Smooth muscle cell (in vitro differentiated cells): ENCODE data around the gene INPP5A. TPM values are rescaled to one million over a fixed set of nuclear protein-coding genes. Genes with fewer than 3 reads are reported as not detected.
A peak's percentile ranks its signal among the peaks of the same experiment; 100 is the strongest.

Experiments
- DNase-seq: peaks from one replicate; lab custom pipeline; 2025; ENCODE audit not compliant: unreplicated experiment; lab: John Stamatoyannopoulos, UW
- H2AFZ ChIP-seq: fragments of 200-600 bp; sonication (generic); 2 replicates; pipeline ENCODE4 v1.6.0; 2016; ENCODE audit warnings: antibody characterized with exemption, low read depth, mild to moderate bottlenecking
- H3F3A ChIP-seq: fragments of 200-600 bp; sonication (generic); 2 replicates; pipeline ENCODE4 v1.6.0; 2017; ENCODE audit warnings: antibody characterized with exemption, low read depth
- H3K27ac ChIP-seq: fragments of 200-600 bp; sonication (generic); 2 replicates; pipeline ENCODE4 v1.5.1; 2016; ENCODE audit warnings: low read depth, mild to moderate bottlenecking
- H3K27me3 ChIP-seq: fragments of 200-600 bp; sonication (generic); 2 replicates; pipeline ENCODE4 v1.6.1; 2016; ENCODE audit warnings: low read depth, mild to moderate bottlenecking
- H3K36me3 ChIP-seq: fragments of 200-600 bp; sonication (generic); 2 replicates; pipeline ENCODE4 v1.5.1; 2016; ENCODE audit warnings: low read depth
- H3K4me1 ChIP-seq: fragments of 200-600 bp; sonication (generic); 2 replicates; pipeline ENCODE4 v1.5.1; 2016; ENCODE audit warnings: low read depth
- H3K4me2 ChIP-seq: fragments of 200-600 bp; sonication (generic); 2 replicates; pipeline ENCODE4 v1.6.0; 2016; ENCODE audit warnings: mild to moderate bottlenecking
- H3K4me3 ChIP-seq: fragments of 200-600 bp; sonication (generic); 2 replicates; pipeline ENCODE4 v1.5.1; 2016; ENCODE audit warnings: mild to moderate bottlenecking
- H3K79me2 ChIP-seq: fragments of 200-600 bp; sonication (generic); 2 replicates; pipeline ENCODE4 v1.6.0; 2016; ENCODE audit warnings: low read depth, mild to moderate bottlenecking
- H3K9ac ChIP-seq: fragments of 200-600 bp; sonication (generic); 2 replicates; pipeline ENCODE4 v1.6.0; 2016; ENCODE audit warnings: low read depth
- H3K9me3 ChIP-seq: fragments of 200-600 bp; sonication (generic); replicated peaks from 2 replicates; pipeline ENCODE4 v1.5.1; 2016; ENCODE audit warnings: low read depth
- H4K20me1 ChIP-seq: fragments of 200-600 bp; sonication (generic); 2 replicates; pipeline ENCODE4 v1.6.0; 2016; ENCODE audit warnings: low read depth
- WGBS: methylation state at CpG from one replicate; pipeline ENCODE4 v1.1.7; 2016; ENCODE audit warnings: low lambda C conversion rate; 5-methylcytosine and 5-hydroxymethylcytosine counted together
- polyA plus RNA-seq: library from polyadenylated mRNA; unstranded; fragments of >200 nt; fragmentation: Nextera tagmentation; extraction: Ambion mirVana; gene quantifications from 2 replicates; pipeline ENCODE4 v1.2.1, GENCODE V29; 2016
- total RNA-seq: library from RNA; depleted of rRNA; stranded (reverse); fragments of >200 nt; gene quantifications from 2 replicates; pipeline ENCODE4 v1.2.3, GENCODE V29; 2014
- TF ChIP-seq, protein P1 (sequence below): fragments of 200-600 bp; sonication (generic); IDR thresholded peaks from 2 replicates; pipeline ENCODE4 v1.5.1; 2017; ENCODE audit warnings: borderline replicate concordance, mild to moderate bottlenecking, antibody characterized with exemption; ENCODE audit not compliant: insufficient read depth, poor library complexity, severe bottlenecking

The INPP5A gene
- total and polyA plus RNA-seq, 2 experiments from 2014 or later = 48.0 to 55.9 TPM

DNA sequence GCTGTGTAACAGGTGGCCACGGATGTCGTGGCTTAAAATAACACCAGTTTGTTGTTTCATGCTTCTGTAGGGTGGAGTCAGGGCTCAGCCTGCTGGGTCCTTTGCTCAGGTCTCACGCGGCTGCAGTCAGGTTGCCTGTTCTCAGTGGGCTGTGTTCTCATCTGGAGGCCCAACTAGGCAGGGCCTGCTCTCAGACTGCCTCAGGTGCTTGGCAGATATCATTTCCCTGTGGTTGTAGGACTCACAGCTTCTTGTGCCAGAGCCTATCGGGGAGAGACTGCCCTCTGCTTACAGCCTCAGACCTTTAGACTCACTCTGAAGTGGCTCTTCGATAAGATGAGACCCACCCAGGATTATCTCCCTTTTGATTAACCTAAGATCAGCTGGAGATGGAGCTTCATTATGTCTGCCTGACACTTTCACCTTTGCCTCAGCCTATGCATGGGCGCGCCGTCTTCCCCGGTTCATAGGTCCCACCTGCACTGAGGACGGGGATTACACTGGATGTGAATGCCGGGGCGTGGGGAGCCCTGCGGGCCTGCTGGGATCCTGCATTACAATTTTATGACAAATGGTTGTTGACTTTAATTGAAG, 55.3 kb downstream of the INPP5A start:
- Histone ChIP-seq H3K9ac (no peak overlapping the region), H3K27me3 (no peaks in the 10 kb centered on the region), H3K27ac (no peak overlapping the region), H3K9me3 (no peaks in the 10 kb centered on the region), H3K79me2 (peaks cover 88% of the 10 kb centered on the region), H3F3A (no peaks in the 10 kb centered on the region), H3K4me2 (no peak overlapping the region), H3K36me3 (no peaks in the 10 kb centered on the region), H4K20me1 (peaks cover 100% of the 10 kb centered on the region), H3K4me1 (peaks cover 17% of the 10 kb centered on the region), H2AFZ (no peak overlapping the region), H3K4me3 (no peak overlapping the region)
- DNase-seq = no peak
- TF ChIP-seq, protein P1, sequence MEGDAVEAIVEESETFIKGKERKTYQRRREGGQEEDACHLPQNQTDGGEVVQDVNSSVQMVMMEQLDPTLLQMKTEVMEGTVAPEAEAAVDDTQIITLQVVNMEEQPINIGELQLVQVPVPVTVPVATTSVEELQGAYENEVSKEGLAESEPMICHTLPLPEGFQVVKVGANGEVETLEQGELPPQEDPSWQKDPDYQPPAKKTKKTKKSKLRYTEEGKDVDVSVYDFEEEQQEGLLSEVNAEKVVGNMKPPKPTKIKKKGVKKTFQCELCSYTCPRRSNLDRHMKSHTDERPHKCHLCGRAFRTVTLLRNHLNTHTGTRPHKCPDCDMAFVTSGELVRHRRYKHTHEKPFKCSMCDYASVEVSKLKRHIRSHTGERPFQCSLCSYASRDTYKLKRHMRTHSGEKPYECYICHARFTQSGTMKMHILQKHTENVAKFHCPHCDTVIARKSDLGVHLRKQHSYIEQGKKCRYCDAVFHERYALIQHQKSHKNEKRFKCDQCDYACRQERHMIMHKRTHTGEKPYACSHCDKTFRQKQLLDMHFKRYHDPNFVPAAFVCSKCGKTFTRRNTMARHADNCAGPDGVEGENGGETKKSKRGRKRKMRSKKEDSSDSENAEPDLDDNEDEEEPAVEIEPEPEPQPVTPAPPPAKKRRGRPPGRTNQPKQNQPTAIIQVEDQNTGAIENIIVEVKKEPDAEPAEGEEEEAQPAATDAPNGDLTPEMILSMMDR = no peak
- 98% methylated on average over 14 of the region's 14 CpGs for WGBS

DNA sequence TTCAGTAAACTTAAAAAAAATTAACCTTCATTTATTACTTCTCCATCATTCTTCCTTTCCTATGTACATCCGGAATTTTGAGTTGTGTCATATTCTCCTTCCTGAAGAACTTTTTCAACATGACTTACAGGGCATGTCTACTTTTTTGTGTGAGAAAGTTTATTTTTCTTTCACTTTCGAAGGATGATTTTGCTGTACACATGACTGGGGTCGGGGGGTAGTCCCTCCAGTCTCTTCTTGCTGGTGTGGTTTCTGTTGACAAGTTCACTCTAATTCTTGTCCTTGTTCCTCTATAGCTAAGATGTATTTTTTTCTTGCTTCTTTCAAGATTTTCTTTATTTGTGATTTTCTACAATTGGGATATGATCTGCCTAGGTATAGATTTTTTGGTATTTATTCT, 55.8 kb downstream of the INPP5A start:
- H3F3A ChIP-seq = no peaks in the 10 kb centered on the region

DNA sequence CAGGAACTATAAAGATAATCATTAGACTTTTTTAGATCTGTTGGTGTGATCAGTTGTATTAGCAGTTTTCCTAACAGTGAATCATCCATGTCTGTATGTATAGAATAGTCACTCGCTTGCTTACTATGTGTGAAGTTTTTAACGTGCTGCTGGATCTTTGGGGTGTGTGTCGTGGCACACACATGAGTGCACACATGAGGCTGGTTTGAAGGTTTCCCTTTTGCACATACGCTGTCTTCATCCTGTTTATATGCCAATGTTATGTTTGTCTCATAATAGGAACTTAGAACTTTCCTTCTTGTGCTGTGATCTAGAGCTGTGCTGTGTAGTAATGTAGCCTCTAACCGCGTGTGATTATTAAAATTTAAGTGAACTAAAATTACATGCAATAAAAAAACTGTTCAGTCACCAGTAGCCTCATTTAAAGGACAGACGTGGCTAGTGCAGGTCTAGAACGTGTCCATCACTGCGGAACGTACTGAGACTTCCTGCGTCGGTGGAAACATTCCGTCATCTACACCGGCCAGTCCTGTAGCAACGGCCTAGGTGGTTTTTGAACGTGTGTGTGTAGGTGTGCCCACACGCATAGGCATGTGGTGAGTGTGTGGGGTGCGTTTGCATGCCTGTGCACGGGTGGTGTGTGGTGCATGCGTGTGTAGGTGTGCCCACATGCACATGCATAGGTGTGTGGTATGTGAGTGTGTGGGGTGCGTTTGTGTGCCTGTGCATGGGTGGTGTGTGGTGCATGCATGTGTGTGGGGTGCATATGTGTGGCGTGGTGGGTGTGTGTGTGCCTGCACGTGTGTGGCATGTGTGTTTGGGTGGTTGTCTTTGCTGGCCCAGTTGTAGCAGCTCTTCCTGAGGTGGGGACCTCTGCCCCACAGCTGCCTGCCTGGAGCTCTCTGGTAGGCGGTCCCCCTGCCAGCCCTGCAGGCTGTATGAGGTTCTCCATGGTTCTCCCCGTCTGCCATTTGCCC, 56.6 kb downstream of the INPP5A start:
- Histone ChIP-seq H3F3A (no peaks in the 10 kb centered on the region), H3K27ac (no peak overlapping the region), H2AFZ (no peak overlapping the region), H3K9ac (no peak overlapping the region), H3K9me3 (no peaks in the 10 kb centered on the region), H4K20me1 (peaks cover 100% of the 10 kb centered on the region), H3K27me3 (no peaks in the 10 kb centered on the region), H3K79me2 (peaks cover 92% of the 10 kb centered on the region), H3K36me3 (no peaks in the 10 kb centered on the region), H3K4me2 (peak overlapping the region; percentile 19), H3K4me3 (no peak overlapping the region), H3K4me1 (peaks cover 11% of the 10 kb centered on the region)
- DNase-seq = no peak
- 82% methylated on average over 25 of the region's 25 CpGs for WGBS
- TF ChIP-seq, protein P1 = no peak

More for the DNA sequence above, 55.8 kb downstream of the INPP5A start:
- H3K27ac ChIP-seq = no peak overlapping the region
- DNase-seq = no peak
- peaks cover 12% of the 10 kb centered on the region for H3K4me1 ChIP-seq
- H3K27me3 ChIP-seq = no peaks in the 10 kb centered on the region
- H3K79me2 ChIP-seq = peaks cover 90% of the 10 kb centered on the region
- peaks cover 100% of the 10 kb centered on the region for H4K20me1 ChIP-seq
- H3K36me3 ChIP-seq = no peaks in the 10 kb centered on the region
- peak overlapping the region; percentile 19 for H3K4me2 ChIP-seq
- no peak overlapping the region for H3K9ac ChIP-seq
- no peak overlapping the region for H3K4me3 ChIP-seq
- H2AFZ ChIP-seq = no peak overlapping the region
- TF ChIP-seq, protein P1 = no peak
- H3K9me3 ChIP-seq = no peaks in the 10 kb centered on the region
- WGBS = 74% methylated on average over 3 of the region's 3 CpGs
